Fibroblast of skin of scalp (primary cell): Measurements from ENCODE around the gene ACTR1B.
"Not testable (repeated sequence)": the region's sequence is repeated elsewhere in the genome, so short reads cannot be mapped to it uniquely, and the experiment has no call there.

ENCODE experiments used
- DNase-seq: peaks from one replicate; pipeline ENCODE4 v3.0.0-alpha.2; 2013

Gene ACTR1B

GRCh38 chr2:97608745-97609144 lies 55.1 kb downstream of the ACTR1B start:
- DNase-seq, result not testable (repeated sequence)
